HAP-1 (cell line): ENCODE data around the gene CPNE9.

Source experiments
- DNase-seq, 2 experiments: peaks; one replicate each; pipeline ENCODE4 v3.0.0-alpha.2; 2016 to 2020; ENCODE audit warnings: low spot score in 2 of 2
- H3K27me3 ChIP-seq: fragments of 250-450 bp; sonication (Bioruptor Pico); 2 replicates; pipeline ENCODE4 v1.5.1; 2020; ENCODE audit warnings: low read depth, mild to moderate bottlenecking, moderate library complexity
- H3K36me3 ChIP-seq: fragments of 250-450 bp; sonication (Bioruptor Pico); replicated peaks from 2 replicates; pipeline ENCODE4 v1.5.1; 2020; ENCODE audit warnings: mild to moderate bottlenecking
- H3K4me1 ChIP-seq: fragments of 250-450 bp; sonication (Bioruptor Pico); 2 replicates; pipeline ENCODE4 v1.5.1; 2020; ENCODE audit warnings: mild to moderate bottlenecking
- H3K4me3 ChIP-seq: fragments of 250-450 bp; sonication (Bioruptor Pico); 2 replicates; pipeline ENCODE4 v1.5.1; 2020; ENCODE audit warnings: mild to moderate bottlenecking, moderate library complexity
- H3K9me3 ChIP-seq: fragments of 250-450 bp; sonication (Bioruptor Pico); 2 replicates; pipeline ENCODE4 v1.5.1; 2020; ENCODE audit warnings: mild to moderate bottlenecking, moderate library complexity
- in situ Hi-C: fragments of 300-500 bp; cut with MboI; formaldehyde crosslinking; loops from 3 replicates; pipeline ENCODE4 v1.14.3; 2020; ENCODE audit warnings: low sequenced_read_pairs, inconsistent platforms, mixed read lengths

CPNE9 gene

GRCh38 chr3:9749645-9750555 lies 46.3 kb downstream of the CPNE9 start, which contains the start of gene OGG1:
Gene OGG1, plus strand, starts transcription at chr3:9749952. Its CDS starts 335 bp downstream, at chr3:9750287.
- peak within 1 kb of the TSS; percentile 57 for H3K4me3 ChIP-seq
- peak; percentile 95 to 99 for DNase-seq
- H3K36me3 ChIP-seq = peaks cover 57% of the 10 kb centered on the region
- H3K4me1 ChIP-seq = peaks cover 5% of the 10 kb centered on the region
- no peaks in the 10 kb centered on the region for H3K27me3 ChIP-seq
- in situ Hi-C loops = no loop called here
- H3K9me3 ChIP-seq = no peaks in the 10 kb centered on the region

GRCh38 chr3:9750556-9751411 lies 47.2 kb downstream of the CPNE9 start:
- DNase-seq = peak in 1 of 2 experiments; percentile 29
- in situ Hi-C loops = no loop called here
- Histone ChIP-seq H3K27me3 (no peaks in the 10 kb centered on the region), H3K9me3 (no peaks in the 10 kb centered on the region), H3K4me1 (peaks cover 5% of the 10 kb centered on the region), H3K36me3 (peaks cover 51% of the 10 kb centered on the region), H3K4me3 (peak overlapping the region; percentile 57)

- no peaks in the 10 kb centered on the region for H3K4me1 ChIP-seq
- no peaks in the 10 kb centered on the region for H3K9me3 ChIP-seq
- peaks cover 24% of the 10 kb centered on the region for H3K36me3 ChIP-seq
- H3K27me3 ChIP-seq = no peaks in the 10 kb centered on the region
- in situ Hi-C loops = no loop called here
- DNase-seq = no peak
- H3K4me3 ChIP-seq = no peak overlapping the region
Observed at GRCh38 chr3:9754678-9755077, 51.0 kb downstream of the CPNE9 start.

GRCh38 chr3:9757427-9757826 lies 53.8 kb downstream of the CPNE9 start:
- in situ Hi-C loops = no loop called here
- H3K4me3 ChIP-seq = no peak overlapping the region
- H3K4me1 ChIP-seq = no peaks in the 10 kb centered on the region
- H3K27me3 ChIP-seq = no peaks in the 10 kb centered on the region
- no peaks in the 10 kb centered on the region for H3K9me3 ChIP-seq
- no peak for DNase-seq
- H3K36me3 ChIP-seq = peaks cover 13% of the 10 kb centered on the region

GRCh38 chr3:9760779-9761505 lies 57.3 kb downstream of the CPNE9 start:
- H3K4me3 ChIP-seq = no peak overlapping the region
- no peaks in the 10 kb centered on the region for H3K9me3 ChIP-seq
- DNase-seq = no peak
- peaks cover 6% of the 10 kb centered on the region for H3K36me3 ChIP-seq
- no peaks in the 10 kb centered on the region for H3K4me1 ChIP-seq
- in situ Hi-C loops = no loop called here
- no peaks in the 10 kb centered on the region for H3K27me3 ChIP-seq

GRCh38 chr3:9761919-9762318 lies 58.3 kb downstream of the CPNE9 start:
- H3K4me3 ChIP-seq = no peak overlapping the region
- no peak for DNase-seq
- H3K4me1 ChIP-seq = no peaks in the 10 kb centered on the region
- no peaks in the 10 kb centered on the region for H3K9me3 ChIP-seq
- H3K27me3 ChIP-seq = no peaks in the 10 kb centered on the region
- no peaks in the 10 kb centered on the region; the same call in 1 of the 2 replicates for H3K36me3 ChIP-seq
- in situ Hi-C loops = no loop called here

GRCh38 chr3:9762871-9763270 lies 59.2 kb downstream of the CPNE9 start:
- in situ Hi-C loops = no loop called here
- no peaks in the 10 kb centered on the region for H3K9me3 ChIP-seq
- no peak for DNase-seq
- H3K36me3 ChIP-seq = no peaks in the 10 kb centered on the region; the same call in 1 of the 2 replicates
- no peaks in the 10 kb centered on the region for H3K27me3 ChIP-seq
- no peak overlapping the region for H3K4me3 ChIP-seq
- H3K4me1 ChIP-seq = no peaks in the 10 kb centered on the region

GRCh38 chr3:9765865-9766264 lies 62.2 kb downstream of the CPNE9 start:
- H3K27me3 ChIP-seq = no peaks in the 10 kb centered on the region
- no peak overlapping the region for H3K4me3 ChIP-seq
- H3K36me3 ChIP-seq = no peaks in the 10 kb centered on the region
- no peak for DNase-seq
- no peaks in the 10 kb centered on the region for H3K4me1 ChIP-seq
- in situ Hi-C loops = no loop called here
- H3K9me3 ChIP-seq = no peaks in the 10 kb centered on the region

GRCh38 chr3:9767418-9767817 lies 63.8 kb downstream of the CPNE9 start:
- no peak overlapping the region for H3K4me3 ChIP-seq
- no peaks in the 10 kb centered on the region for H3K9me3 ChIP-seq
- no peaks in the 10 kb centered on the region for H3K27me3 ChIP-seq
- H3K4me1 ChIP-seq = no peaks in the 10 kb centered on the region
- in situ Hi-C loops = no loop called here
- H3K36me3 ChIP-seq = no peaks in the 10 kb centered on the region
- DNase-seq = no peak

- DNase-seq = no peak
- in situ Hi-C loops = no loop called here
- H3K4me3 ChIP-seq = no peak overlapping the region
- no peaks in the 10 kb centered on the region for H3K4me1 ChIP-seq
- no peaks in the 10 kb centered on the region for H3K9me3 ChIP-seq
- no peaks in the 10 kb centered on the region for H3K27me3 ChIP-seq
- H3K36me3 ChIP-seq = no peaks in the 10 kb centered on the region
Observed at GRCh38 chr3:9768141-9768775, 64.6 kb downstream of the CPNE9 start.

GRCh38 chr3:9769012-9769411 lies 65.4 kb downstream of the CPNE9 start:
- Histone ChIP-seq H3K27me3 (no peaks in the 10 kb centered on the region), H3K36me3 (no peaks in the 10 kb centered on the region), H3K4me1 (no peaks in the 10 kb centered on the region), H3K4me3 (no peak overlapping the region), H3K9me3 (no peaks in the 10 kb centered on the region)
- DNase-seq = no peak
- in situ Hi-C loops = no loop called here

- H3K4me3 ChIP-seq = no peak within 1 kb of the TSS
- in situ Hi-C loops = no loop called here
- DNase-seq = no peak
- no peaks in the 10 kb centered on the region for H3K36me3 ChIP-seq
- no peaks in the 10 kb centered on the region for H3K27me3 ChIP-seq
- no peaks in the 10 kb centered on the region for H3K4me1 ChIP-seq
- no peaks in the 10 kb centered on the region for H3K9me3 ChIP-seq
Observed at GRCh38 chr3:9769426-9770275, 66.0 kb downstream of the CPNE9 start, which contains the start of gene CAMK1. Gene CAMK1, minus strand, starts transcription at chr3:9769947. Its CDS starts 2,198 bp downstream, at chr3:9767749.
